Activated T-helper 1 cell treated with anti-CD3 and anti-CD28 coated beads, Interleukin-2, amount 50 U/mL, for 16 hours (primary cell): ENCODE results near the gene DGKD.
"Not testable (repeated sequence)": the region's sequence is repeated elsewhere in the genome, so short reads cannot be mapped to it uniquely, and the experiment has no call there.

ENCODE experiments used
- DNase-seq, 2 donors: peaks; one replicate each; pipeline ENCODE4 v3.0.0-alpha.2; 2020; ENCODE audit warnings: low read depth in 1 of 2, low spot score in 1 of 2

DGKD gene

GRCh38 chr2:233353769-233354499, at the start of gene DGKD:
DGKD (plus strand) TSS chr2:233354494; CDS start chr2:233354519, 25 bp downstream.
- DNase-seq = peak; percentile 51 to 72

GRCh38 chr2:233307565-233307964, 46.7 kb upstream of the DGKD start, which contains the start of gene SAG:
SAG (plus strand) TSS chr2:233307816; CDS start chr2:233309190, 1,374 bp downstream.
- DNase-seq = no peak

- DNase-seq = no peak
Measured at GRCh38 chr2:233311241-233311926, 42.9 kb upstream of the DGKD start.

GRCh38 chr2:233312874-233313273, 41.4 kb upstream of the DGKD start:
- no peak for DNase-seq

GRCh38 chr2:233314180-233314925, 39.9 kb upstream of the DGKD start:
- no peak for DNase-seq

- DNase-seq = no peak
Measured at GRCh38 chr2:233317196-233317943, 36.9 kb upstream of the DGKD start.

- DNase-seq = no peak
Measured at GRCh38 chr2:233319256-233319655, 35.0 kb upstream of the DGKD start.

- DNase-seq = no peak
Measured at GRCh38 chr2:233320470-233320869, 33.8 kb upstream of the DGKD start.

GRCh38 chr2:233321166-233321565, 33.1 kb upstream of the DGKD start:
- no peak for DNase-seq

- DNase-seq = no peak
Measured at GRCh38 chr2:233323851-233324250, 30.4 kb upstream of the DGKD start.

- DNase-seq = no peak
Measured at GRCh38 chr2:233325256-233325655, 29.0 kb upstream of the DGKD start.

GRCh38 chr2:233325814-233326213, 28.5 kb upstream of the DGKD start:
- DNase-seq = no peak

- no peak for DNase-seq
Measured at GRCh38 chr2:233326500-233326899, 27.8 kb upstream of the DGKD start.

GRCh38 chr2:233328922-233329321, 25.4 kb upstream of the DGKD start:
- no peak for DNase-seq

GRCh38 chr2:233329489-233330135, 24.7 kb upstream of the DGKD start:
- DNase-seq = no peak

- peak; percentile 41 to 52 for DNase-seq
Measured at GRCh38 chr2:233331536-233331935, 22.8 kb upstream of the DGKD start.

- DNase-seq = no peak
Measured at GRCh38 chr2:233332125-233332524, 22.2 kb upstream of the DGKD start.

- no peak for DNase-seq
Measured at GRCh38 chr2:233334915-233335314, 19.4 kb upstream of the DGKD start.

- DNase-seq = not testable (repeated sequence)
Measured at GRCh38 chr2:233336091-233336490, 18.2 kb upstream of the DGKD start.

GRCh38 chr2:233336541-233336940, 17.8 kb upstream of the DGKD start:
- no peak for DNase-seq

- no peak for DNase-seq
Measured at GRCh38 chr2:233338046-233338445, 16.2 kb upstream of the DGKD start.
